BE2C (cell line): Measurements from ENCODE around the gene SLC43A2.
A peak's percentile ranks its signal among the peaks of the same experiment; 100 is the strongest.
"Not testable (repeated sequence)": the region's sequence is repeated elsewhere in the genome, so short reads cannot be mapped to it uniquely, and the experiment has no call there.

Experiments
- DNase-seq: peaks from one replicate; pipeline ENCODE4 v3.0.0-alpha.2; 2020
- H3K27me3 ChIP-seq: fragments of 250-450 bp; sonication (Bioruptor Pico); 2 replicates; pipeline ENCODE4 v1.5.1; 2020; ENCODE audit warnings: mild to moderate bottlenecking
- H3K36me3 ChIP-seq: fragments of 250-450 bp; sonication (Bioruptor Pico); 2 replicates; pipeline ENCODE4 v1.5.1; 2020; ENCODE audit warnings: mild to moderate bottlenecking
- H3K4me1 ChIP-seq: fragments of 250-450 bp; sonication (Bioruptor Pico); 2 replicates; pipeline ENCODE4 v1.5.1; 2020
- H3K4me3 ChIP-seq: 2 replicates; pipeline ENCODE4 v1.5.1; 2011; ENCODE audit warnings: low read depth, low read length
- H3K9me3 ChIP-seq: fragments of 250-450 bp; sonication (Bioruptor Pico); 2 replicates; pipeline ENCODE4 v1.5.1; 2020
- CTCF ChIP-seq: IDR thresholded peaks from 2 replicates; pipeline ENCODE4 v1.5.1; 2012; ENCODE audit warnings: mild to moderate bottlenecking, low read depth, low read length

The SLC43A2 gene

GRCh38 chr17:1653735-1654134 is 25.1 kb upstream of the SLC43A2 start:
- DNase-seq = no peak
- Histone ChIP-seq H3K9me3 (no peaks in the 10 kb centered on the region), H3K27me3 (no peaks in the 10 kb centered on the region), H3K36me3 (peaks cover 66% of the 10 kb centered on the region), H3K4me1 (no peaks in the 10 kb centered on the region), H3K4me3 (no peak overlapping the region)
- TF ChIP-seq CTCF = no peak

GRCh38 chr17:1652794-1653193 is 24.2 kb upstream of the SLC43A2 start:
- H3K9me3 ChIP-seq = not testable (repeated sequence)
- H3K36me3 ChIP-seq = peaks cover 57% of the 10 kb centered on the region

GRCh38 chr17:1651559-1651844 is 22.9 kb upstream of the SLC43A2 start:
- Histone ChIP-seq H3K36me3 (peaks cover 51% of the 10 kb centered on the region), H3K4me3 (no peak overlapping the region), H3K4me1 (no peaks in the 10 kb centered on the region), H3K27me3 (no peaks in the 10 kb centered on the region), H3K9me3 (no peaks in the 10 kb centered on the region)
- no peak for TF ChIP-seq CTCF
- DNase-seq = no peak

More at GRCh38 chr17:1652794-1653193, 24.2 kb upstream of the SLC43A2 start:
- DNase-seq, H3K4me3 ChIP-seq, H3K27me3 ChIP-seq, H3K4me1 ChIP-seq: not testable (repeated sequence)

- no peaks in the 10 kb centered on the region for H3K4me1 ChIP-seq
- H3K9me3 ChIP-seq = no peaks in the 10 kb centered on the region
- no peaks in the 10 kb centered on the region for H3K27me3 ChIP-seq
- no peak for TF ChIP-seq CTCF
- H3K36me3 ChIP-seq = peaks cover 45% of the 10 kb centered on the region
- H3K4me3 ChIP-seq = no peak overlapping the region
- DNase-seq = no peak
Measured at GRCh38 chr17:1650731-1651558, 22.3 kb upstream of the SLC43A2 start.

- Histone ChIP-seq H3K36me3 (peaks cover 38% of the 10 kb centered on the region), H3K9me3 (no peaks in the 10 kb centered on the region), H3K27me3 (no peaks in the 10 kb centered on the region), H3K4me1 (no peaks in the 10 kb centered on the region), H3K4me3 (peak within 1 kb of the TSS; percentile 46)
- no peak for DNase-seq
- no peak for TF ChIP-seq CTCF
Measured at GRCh38 chr17:1649844-1650501, 21.3 kb upstream of the SLC43A2 start, which contains the start of gene RILP. RILP (minus strand) TSS chr17:1649866; CDS start chr17:1649804, 62 bp downstream.

GRCh38 chr17:1648963-1649843 is 20.6 kb upstream of the SLC43A2 start:
- H3K36me3 ChIP-seq = peaks cover 35% of the 10 kb centered on the region

More at GRCh38 chr17:1648963-1649843, 20.6 kb upstream of the SLC43A2 start:
- peak; percentile 65 for TF ChIP-seq CTCF
- H3K27me3 ChIP-seq = no peaks in the 10 kb centered on the region
- H3K9me3 ChIP-seq = no peaks in the 10 kb centered on the region
- H3K4me1 ChIP-seq = no peaks in the 10 kb centered on the region
- peak overlapping the region; percentile 46 for H3K4me3 ChIP-seq
- DNase-seq = peak; percentile 92
